ENCODE results near the gene GSG1L.

GRCh38 chr16:28091656-28092055, 28.1 kb upstream of the GSG1L start:
- no peak for TF ChIP-seq SAFB2 (CRISPR knock-in tag; IDR thresholded peaks at IDR 0.05; ENCODE audit: borderline replicate concordance, low read depth)
- no peak for TF ChIP-seq ZNF512B (CRISPR knock-in tag; IDR thresholded peaks at IDR 0.05; ENCODE audit: borderline replicate concordance)
- TF ChIP-seq REST (IDR thresholded peaks at IDR 0.05; ENCODE audit: borderline replicate concordance in 1 of 2, low read depth in 1 of 2, low read length in 2 of 2), result no peak
- TF ChIP-seq MAX (IDR thresholded peaks at IDR 0.05), result no peak
- no peak for TF ChIP-seq ZNF274 (CRISPR knock-in tag; IDR thresholded peaks at IDR 0.05)
- no peak for TF ChIP-seq TMF1 (CRISPR knock-in tag; IDR thresholded peaks at IDR 0.05; ENCODE audit: low read depth)
- no peak for TF ChIP-seq RNF2 (conservative IDR thresholded peaks at IDR 0.05; ENCODE audit: low read depth)
- no peak for TF ChIP-seq CREM (IDR thresholded peaks at IDR 0.05)
- no peak for TF ChIP-seq CREM (CRISPR knock-in tag; IDR thresholded peaks at IDR 0.05)
- TF ChIP-seq CENPT (CRISPR knock-in tag; IDR thresholded peaks at IDR 0.05; ENCODE audit: low read depth), result no peak
- TF ChIP-seq ZFP36 (IDR thresholded peaks at IDR 0.05; ENCODE audit: borderline replicate concordance, low read depth, low read length, partially characterized antibody), result no peak
- no peak for TF ChIP-seq RBAK (CRISPR knock-in tag; IDR thresholded peaks at IDR 0.05)
- no peak for TF ChIP-seq ZNF550 (CRISPR knock-in tag; IDR thresholded peaks at IDR 0.05; ENCODE audit: borderline replicate concordance)
- TF ChIP-seq SNAPC5 (CRISPR knock-in tag; IDR thresholded peaks at IDR 0.05; ENCODE audit: borderline replicate concordance), result no peak
- TF ChIP-seq CTCF (CRISPR knock-in tag; IDR thresholded peaks at IDR 0.05), result no peak

Data from HepG2 (cell line).